ENCODE data around the gene PPIL3.

GRCh38 chr2:200869014-200869413, 19.9 kb downstream of the PPIL3 start:
- TF ChIP-seq CTCF (IDR thresholded peaks at IDR 0.05; ENCODE audit: extremely low read depth in 1 of 2, insufficient read depth in 1 of 2, low read depth in 1 of 2, low read length in 2 of 2) (no peak), POLR2A (IDR thresholded peaks at IDR 0.05; ENCODE audit: low read depth, low read length) (no peak), MAX (IDR thresholded peaks at IDR 0.05; ENCODE audit: insufficient read depth, insufficient read length) (no peak)
